Endothelial cell of umbilical vein (primary cell): Measurements from ENCODE around the gene SLC4A11. TPM values are rescaled to one million over a fixed set of nuclear protein-coding genes. Genes with fewer than 3 reads are reported as not detected.

ENCODE experiments used
- BruUV-seq: library from RNA; stranded (reverse); fragments of 400-500 nt; replicated peaks from 2 replicates; lab custom pipeline; 2021; lab: Mats Ljungman, UMichigan
- CTCF ChIA-PET: fragments of 300-600, 350-600 bp; sonication (Branson Sonifier 250); formaldehyde crosslinking; loops from one replicate; lab custom pipeline; 2021; ENCODE audit warnings: antibody characterized with exemption, inconsistent platforms; lab: Charles Lee
- POLR2A ChIA-PET: fragments of 300-600, 350-600 bp; sonication (Branson Sonifier 250); formaldehyde crosslinking; loops from one replicate; lab custom pipeline; 2021; ENCODE audit warnings: antibody characterized with exemption, inconsistent platforms; lab: Charles Lee
- DNase-seq: peaks from one replicate; pipeline ENCODE4 v3.0.0-alpha.2; 2011; ENCODE audit warnings: low read depth, low spot score
- FAIRE-seq: peaks from 2 replicates; lab custom pipeline; 2011; peaks lifted over from hg19 to GRCh38; lab: Jason Lieb, UNC
- H2AFZ ChIP-seq: 2 replicates; pipeline ENCODE4 v1.6.0; 2012; ENCODE audit warnings: low read depth, low read length, control low read depth, inconsistent platforms
- H3K27ac ChIP-seq: 2 replicates; pipeline ENCODE4 v1.5.1; 2011; ENCODE audit warnings: low read depth, mild to moderate bottlenecking, control low read depth, low read length, moderate library complexity; ENCODE audit not compliant: insufficient read depth
- H3K27me3 ChIP-seq, 2 experiments: 2 replicates each; pipeline versions ENCODE4 v1.6.0 to v1.6.1; 2011; ENCODE audit warnings: low read length in 2 of 2, mixed read lengths in 1 of 2; ENCODE audit not compliant: control insufficient read depth in 2 of 2, insufficient read depth in 2 of 2
- H3K36me3 ChIP-seq, 2 experiments: 2 replicates in 1 of 2; 3 replicates in 1 of 2; pipeline ENCODE4 v1.5.1; 2011; ENCODE audit warnings: low read length in 2 of 2, mild to moderate bottlenecking in 1 of 2, moderate library complexity in 1 of 2; ENCODE audit not compliant: control insufficient read depth in 2 of 2, insufficient read depth in 2 of 2; ENCODE audit errors: extremely low read depth in 1 of 2
- H3K4me1 ChIP-seq: 3 replicates; pipeline ENCODE4 v1.5.1; 2011; ENCODE audit warnings: mild to moderate bottlenecking, low read length; ENCODE audit not compliant: control insufficient read depth, insufficient read depth; ENCODE audit errors: extremely low read depth
- H3K4me2 ChIP-seq: 2 replicates; pipeline ENCODE4 v1.6.1; 2011; ENCODE audit warnings: low read length, control low read depth, mixed read lengths; ENCODE audit not compliant: insufficient read depth
- H3K4me3 ChIP-seq, 3 experiments: fragments of 200-600 bp in 1 of 3; sonication (generic), shearing (Covaris generic) in 1 of 3; replicated peaks in 1 of 3; 2 replicates each; pipeline ENCODE4 v1.5.1; 2011 to 2016; ENCODE audit warnings: control low read depth in 3 of 3, low read length in 3 of 3, mild to moderate bottlenecking in 2 of 3, inconsistent platforms in 1 of 3, low read depth in 1 of 3, moderate library complexity in 1 of 3; ENCODE audit not compliant: insufficient read depth in 1 of 3
- H3K79me2 ChIP-seq: 2 replicates; pipeline ENCODE4 v1.6.0; 2012; ENCODE audit warnings: low read length, inconsistent platforms; ENCODE audit not compliant: control insufficient read depth, insufficient read depth
- H3K9ac ChIP-seq: replicated peaks from 2 replicates; pipeline ENCODE3; 2011; ENCODE audit warnings: low read length, control low read depth; ENCODE audit not compliant: insufficient read depth; ENCODE audit errors: extremely low read depth
- H3K9me1 ChIP-seq: replicated peaks from 3 replicates; pipeline ENCODE4 v1.6.0; 2011; ENCODE audit warnings: mild to moderate bottlenecking, low read length; ENCODE audit not compliant: control insufficient read depth, insufficient read depth; ENCODE audit errors: extremely low read depth
- H3K9me3 ChIP-seq: replicated peaks from 2 replicates; pipeline ENCODE4 v1.5.1; 2012; ENCODE audit warnings: low read length, inconsistent platforms; ENCODE audit not compliant: control insufficient read depth, insufficient read depth
- H4K20me1 ChIP-seq: replicated peaks from 2 replicates; pipeline ENCODE3; 2011; ENCODE audit warnings: mild to moderate bottlenecking, low read length; ENCODE audit not compliant: control insufficient read depth, insufficient read depth; ENCODE audit errors: extremely low read depth
- EZH2 ChIP-seq: IDR thresholded peaks from 2 replicates; pipeline ENCODE4 v1.6.1; 2012; ENCODE audit warnings: borderline replicate concordance, low read depth, mild to moderate bottlenecking, moderate library complexity, low read length, inconsistent platforms; ENCODE audit not compliant: severe bottlenecking
- FOS ChIP-seq: IDR thresholded peaks from 2 replicates; pipeline ENCODE4 v1.6.1; 2011; ENCODE audit warnings: mild to moderate bottlenecking, low read length, moderate library complexity, borderline replicate concordance; ENCODE audit not compliant: insufficient read depth
- GATA2 ChIP-seq: IDR thresholded peaks from 2 replicates; pipeline ENCODE4 v1.7.0; 2011; ENCODE audit warnings: low read depth, mild to moderate bottlenecking, moderate library complexity, mixed read lengths, low read length; ENCODE audit not compliant: insufficient read length, insufficient read depth
- JUN ChIP-seq: IDR thresholded peaks from 2 replicates; pipeline ENCODE4 v1.6.1; 2011; ENCODE audit warnings: borderline replicate concordance, low read depth; ENCODE audit not compliant: insufficient read length, insufficient read depth
- MAX ChIP-seq: IDR thresholded peaks from 2 replicates; pipeline ENCODE4 v1.6.1; 2011; ENCODE audit not compliant: insufficient read depth, insufficient read length
- MYC ChIP-seq: IDR thresholded peaks from one replicate; pipeline ENCODE4 v1.6.1; 2011; ENCODE audit warnings: mild to moderate bottlenecking, low read depth, low read length
- POLR2A ChIP-seq: IDR thresholded peaks from 2 replicates; pipeline ENCODE4 v1.6.1; 2012; ENCODE audit warnings: low read depth, mild to moderate bottlenecking, control low read depth, low read length
- POLR2AphosphoS5 ChIP-seq: IDR thresholded peaks from 2 replicates; pipeline ENCODE4 v1.6.1; 2012; ENCODE audit warnings: low read depth, mild to moderate bottlenecking, control low read depth, low read length, moderate library complexity; ENCODE audit not compliant: insufficient read depth
- dilution Hi-C: fragments of 300-500 bp; cut with MboI; formaldehyde crosslinking; loops from one replicate; pipeline ENCODE4 v1.15.0; 2019; ENCODE audit warnings: low sequenced_read_pairs; ENCODE audit not compliant: extremely low pct_ligation_motif_present
- intact Hi-C: fragments of 100-400 bp; cut with micrococcal nuclease; formaldehyde crosslinking; loops from one replicate; pipeline ENCODE4 v1.10.0; 2022
- polyA plus RNA-seq, 4 experiments: library from polyadenylated mRNA; depleted of rRNA in 3 of 4; stranded (reverse) in 3 of 4; unstranded in 1 of 4; fragments of >200 nt; gene quantifications; 2 replicates each; pipeline versions ENCODE4 v1.2.1 to v1.2.3, GENCODE V29; 2011 to 2012; ENCODE audit warnings: missing spikeins in 1 of 4
- total RNA-seq: library from RNA; stranded (reverse); gene quantifications from 2 replicates; pipeline ENCODE4 v1.2.3, GENCODE V29; 2021
- TF ChIP-seq, protein P1 (sequence below), 2 donors: IDR thresholded peaks; 1 replicate in 1 of 2; 2 replicates in 1 of 2; pipeline ENCODE4 v1.5.1; 2011; ENCODE audit warnings: low read length in 2 of 2, mild to moderate bottlenecking in 2 of 2, moderate library complexity in 2 of 2, control low read depth in 1 of 2, inconsistent platforms in 1 of 2, low read depth in 1 of 2; ENCODE audit not compliant: insufficient read depth in 1 of 2; ENCODE audit errors: extremely low read depth in 1 of 2

SLC4A11 gene
- total and polyA plus RNA-seq, 2 donors (not counting 3 experiments of a cell fraction or from before 2014, with no cell fraction given) = 5.7 to 10.2 TPM

GRCh38 chr20:3227506-3227905 is 11.5 kb downstream of the SLC4A11 start:
- ChIA-PET POLR2A (no interaction called here), CTCF (interaction anchor here (0.5 kb wide), 1 partner anchor 29 kb away, joined by 3 read pairs; no protein-coding TSS in a partner anchor)
- TF ChIP-seq GATA2 (no peak), FOS (no peak), MYC (no peak), JUN (no peak), EZH2 (no peak), POLR2A (no peak), MAX (no peak), POLR2AphosphoS5 (no peak)
- TF ChIP-seq, protein P1, sequence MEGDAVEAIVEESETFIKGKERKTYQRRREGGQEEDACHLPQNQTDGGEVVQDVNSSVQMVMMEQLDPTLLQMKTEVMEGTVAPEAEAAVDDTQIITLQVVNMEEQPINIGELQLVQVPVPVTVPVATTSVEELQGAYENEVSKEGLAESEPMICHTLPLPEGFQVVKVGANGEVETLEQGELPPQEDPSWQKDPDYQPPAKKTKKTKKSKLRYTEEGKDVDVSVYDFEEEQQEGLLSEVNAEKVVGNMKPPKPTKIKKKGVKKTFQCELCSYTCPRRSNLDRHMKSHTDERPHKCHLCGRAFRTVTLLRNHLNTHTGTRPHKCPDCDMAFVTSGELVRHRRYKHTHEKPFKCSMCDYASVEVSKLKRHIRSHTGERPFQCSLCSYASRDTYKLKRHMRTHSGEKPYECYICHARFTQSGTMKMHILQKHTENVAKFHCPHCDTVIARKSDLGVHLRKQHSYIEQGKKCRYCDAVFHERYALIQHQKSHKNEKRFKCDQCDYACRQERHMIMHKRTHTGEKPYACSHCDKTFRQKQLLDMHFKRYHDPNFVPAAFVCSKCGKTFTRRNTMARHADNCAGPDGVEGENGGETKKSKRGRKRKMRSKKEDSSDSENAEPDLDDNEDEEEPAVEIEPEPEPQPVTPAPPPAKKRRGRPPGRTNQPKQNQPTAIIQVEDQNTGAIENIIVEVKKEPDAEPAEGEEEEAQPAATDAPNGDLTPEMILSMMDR (IDR thresholded peaks at IDR 0.05; ENCODE audit: extremely low read depth in 1 of 2, insufficient read depth in 1 of 2, low read depth in 1 of 2, low read length in 2 of 2) = no peak
- Histone ChIP-seq H2AFZ (no peak overlapping the region), H3K79me2 (no peaks in the 10 kb centered on the region), H3K9me3 (no peaks in the 10 kb centered on the region), H3K4me2 (no peak overlapping the region), H3K27me3 (no peaks in the 10 kb centered on the region), H3K27ac (no peak overlapping the region), H3K4me3 (no peak overlapping the region), H3K9ac (no peak overlapping the region), H3K9me1 (no peaks in the 10 kb centered on the region), H3K4me1 (no peaks in the 10 kb centered on the region), H4K20me1 (no peaks in the 10 kb centered on the region), H3K36me3 (no peaks in the 10 kb centered on the region)
- no peak for FAIRE-seq
- DNase-seq = no peak
- BruUV-seq = no TSS peak
- dilution Hi-C loops (no loop called here), intact Hi-C loops (no loop called here)
